Hindlimb muscle (tissue), 1 donor: ENCODE data around the gene GBP5. TPM values are rescaled to one million over a fixed set of nuclear protein-coding genes. Genes with fewer than 3 reads are reported as not detected.

Experiments
- polyA plus RNA-seq: library from polyadenylated mRNA; unstranded; fragments of 120-200 nt; gene quantifications from one replicate; pipeline ENCODE4 v1.2.1, GENCODE V29; 2013; ENCODE audit not compliant: insufficient read length

The GBP5 gene
- polyA plus RNA-seq, 1 donor = 0.34 TPM

Other genes with a start within 250 kb of the GBP5 start
- 3.8 TPM for gene GBP3, start 250.0 kb downstream of the GBP5 start, polyA plus RNA-seq
- gene GBP1, start 207.7 kb downstream of the GBP5 start, polyA plus RNA-seq = 10.1 TPM
- gene GBP2, start 146.7 kb downstream of the GBP5 start, polyA plus RNA-seq = 1.3 TPM
- not detected for gene GBP7, start 96.9 kb downstream of the GBP5 start, polyA plus RNA-seq
- 4.4 TPM for gene GBP4, start 73.9 kb downstream of the GBP5 start, polyA plus RNA-seq
- gene GBP6, start 91.2 kb upstream of the GBP5 start, polyA plus RNA-seq = not detected